NCI-H2029 treated with DMSO at 0.1 percent for 48 hours (cell line): ENCODE measurements around the gene GPATCH2L.
A peak's percentile ranks its signal among the peaks of the same experiment; 100 is the strongest.

ENCODE experiments used
- DNase-seq: peaks from one replicate; lab custom pipeline; 2025; lab: John Stamatoyannopoulos, UW

GPATCH2L gene

DNA sequence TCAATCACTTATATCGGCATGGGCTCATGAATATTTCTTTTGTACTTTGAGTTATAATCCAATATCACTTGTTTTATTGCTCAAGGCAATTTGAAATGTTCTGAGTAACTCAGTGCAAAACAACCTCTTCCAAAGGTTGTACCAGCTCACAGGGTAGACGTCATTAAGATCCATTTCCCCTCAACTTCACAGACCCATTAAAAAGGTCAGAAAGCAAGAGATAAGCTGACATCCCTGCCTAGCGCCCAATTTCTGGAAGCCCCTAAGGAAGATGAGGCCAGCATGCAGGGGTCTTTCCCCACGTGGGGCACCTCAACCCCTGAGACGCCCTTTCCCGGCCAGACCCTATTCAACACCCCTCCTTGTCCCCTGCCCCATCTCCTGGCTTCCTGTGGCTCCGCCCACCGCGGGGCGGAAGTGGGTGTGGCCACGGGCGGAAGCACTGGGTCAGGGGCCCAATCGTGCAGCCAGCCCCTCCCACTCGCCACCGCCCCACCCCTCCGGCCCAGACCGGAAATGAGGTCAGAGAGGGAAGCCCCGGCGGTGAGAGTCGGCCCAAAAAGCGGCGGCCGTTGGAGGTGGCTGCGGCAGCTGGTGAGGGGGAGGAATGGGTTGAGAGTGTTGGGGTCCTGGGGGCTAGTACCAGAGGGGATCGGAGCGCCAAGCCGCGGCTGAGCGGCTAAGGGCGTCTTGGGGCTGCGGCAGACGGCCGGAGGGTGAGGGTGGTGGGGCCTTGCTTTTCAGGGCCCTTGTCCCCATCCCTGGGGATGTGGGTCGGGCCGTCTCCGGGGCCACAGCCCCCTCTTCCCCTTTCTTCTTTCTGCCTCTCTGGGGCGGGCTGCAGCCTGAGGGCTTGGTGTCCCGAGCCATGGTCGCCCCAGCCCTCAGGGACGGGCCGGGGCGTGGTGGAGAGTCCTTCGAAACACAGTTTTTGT is at the start of gene GPATCH2L:
Gene GPATCH2L, plus strand, starts transcription at position 525 of the 935 bp plus-strand sequence. CDS start 2,442 bp downstream, outside the sequence.
- DNase-seq = peak; percentile 28

DNA sequence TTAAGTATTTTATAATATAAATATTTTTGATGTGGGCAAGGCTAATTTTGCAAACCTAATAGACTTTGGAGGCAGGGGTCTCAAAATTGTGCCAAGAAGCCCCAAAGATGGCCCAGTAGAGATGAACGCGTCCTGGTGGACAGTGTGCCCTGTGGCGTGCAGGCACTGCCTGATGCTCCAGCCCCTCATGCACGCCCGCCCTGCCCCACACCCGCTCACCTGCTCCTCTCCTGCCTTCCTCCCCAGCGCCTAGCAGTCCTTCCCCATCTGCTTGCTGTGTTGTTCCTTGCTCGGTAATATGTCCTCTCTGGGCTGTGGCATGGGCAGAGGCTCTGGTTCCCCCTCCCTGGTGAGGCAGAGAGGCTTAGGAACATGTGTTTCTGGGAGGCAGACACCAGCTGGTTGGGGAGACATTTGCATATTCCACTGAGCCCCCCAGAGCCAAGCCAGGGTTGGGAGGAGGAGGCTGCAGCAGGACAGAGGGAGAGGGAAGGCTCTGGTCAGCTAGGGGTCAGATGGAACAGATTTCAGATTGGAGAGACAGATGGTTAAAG is 46.8 kb upstream of the GPATCH2L start:
- no peak for DNase-seq

DNA sequence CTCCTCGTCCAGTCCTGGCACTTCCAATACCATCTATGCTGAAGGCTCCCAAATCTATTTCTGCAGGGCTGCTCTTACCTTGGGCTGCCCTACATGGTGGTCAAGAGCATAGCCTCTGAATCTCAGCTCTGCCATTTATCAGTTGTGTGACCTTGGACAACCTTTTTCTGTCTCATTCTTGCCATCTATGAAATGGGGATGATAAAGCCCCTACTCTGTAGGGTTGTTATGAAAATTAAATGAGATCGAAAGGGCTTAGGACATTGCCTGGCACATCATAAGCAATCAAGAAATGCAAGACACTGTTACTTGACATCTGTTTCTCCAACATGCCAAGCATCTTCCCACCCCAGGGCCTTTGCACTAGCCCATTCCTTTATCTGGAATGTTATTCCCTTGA is 45.5 kb upstream of the GPATCH2L start:
- DNase-seq = no peak

DNA sequence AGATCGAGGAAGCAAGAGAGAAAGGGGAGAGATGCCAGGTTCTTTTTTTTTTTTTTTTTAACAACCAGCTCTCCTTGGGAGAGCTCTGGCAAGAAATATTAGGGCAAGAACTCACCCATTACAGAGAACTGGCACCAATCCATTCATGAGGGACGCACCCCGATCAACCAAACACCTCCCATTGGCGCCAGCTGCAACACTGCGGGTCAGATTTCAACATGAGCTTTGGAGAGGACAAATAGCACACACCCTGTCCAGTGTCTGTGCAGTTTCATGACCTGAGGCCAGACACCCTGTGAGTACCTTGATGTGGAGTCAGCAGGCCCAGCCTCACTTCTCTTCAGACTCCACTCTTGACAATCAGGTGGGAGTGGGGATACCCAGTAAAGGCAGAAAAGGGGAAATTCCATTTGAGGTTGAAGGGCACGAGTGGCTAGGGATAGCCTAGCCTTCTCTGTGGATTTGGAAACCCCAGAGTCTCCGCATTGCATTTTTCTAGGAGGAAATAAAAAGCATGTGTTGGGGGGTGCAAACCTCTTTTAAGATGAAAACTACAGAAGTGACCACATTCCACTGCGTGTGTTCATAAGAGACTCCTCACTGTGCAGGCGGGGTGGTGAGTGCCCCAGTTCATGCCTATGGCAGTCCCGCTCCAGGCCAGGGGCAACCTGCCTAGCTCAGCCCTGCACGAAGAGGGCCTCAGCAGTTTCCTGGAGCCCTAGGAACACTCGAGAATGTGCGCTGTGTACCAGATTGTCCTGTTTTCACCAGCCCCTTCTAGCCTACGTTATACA is 42.4 kb upstream of the GPATCH2L start:
- no peak for DNase-seq

DNA sequence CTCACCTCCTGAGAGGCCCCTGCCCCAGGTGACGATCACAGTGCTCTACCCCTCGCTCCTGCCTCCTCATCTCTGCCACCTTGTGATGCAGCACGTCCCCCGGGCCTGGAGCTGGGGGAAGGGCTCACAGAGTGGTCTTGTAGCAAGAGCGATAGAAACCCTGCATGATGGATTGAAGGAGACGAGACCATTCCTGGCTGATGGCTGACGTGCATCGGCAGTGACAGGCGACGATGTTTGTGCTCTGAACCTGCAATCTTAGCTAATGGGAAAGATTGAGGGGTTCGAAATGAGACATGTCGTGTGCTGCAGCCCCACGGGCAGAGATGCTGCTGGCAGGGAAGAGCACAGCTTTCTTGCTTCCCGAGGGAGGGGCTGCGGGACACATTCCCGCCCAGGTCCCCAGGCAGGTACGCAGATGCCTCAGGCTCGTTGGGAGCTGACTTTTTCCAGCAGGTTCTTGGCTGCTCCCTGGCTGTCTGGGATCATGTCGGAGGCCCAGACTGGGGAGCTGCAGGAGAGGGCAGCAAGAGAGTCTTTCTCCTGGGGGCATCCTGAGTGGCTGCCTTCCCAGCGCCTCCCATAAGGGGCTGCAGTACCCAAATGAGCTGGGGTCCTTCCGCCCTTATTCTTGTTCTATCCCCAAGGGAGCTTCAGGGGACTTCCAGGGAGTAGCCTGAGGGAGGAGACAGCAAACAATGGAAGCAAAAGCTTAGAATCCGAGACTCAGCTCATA is 38.7 kb upstream of the GPATCH2L start:
- DNase-seq = no peak

DNA sequence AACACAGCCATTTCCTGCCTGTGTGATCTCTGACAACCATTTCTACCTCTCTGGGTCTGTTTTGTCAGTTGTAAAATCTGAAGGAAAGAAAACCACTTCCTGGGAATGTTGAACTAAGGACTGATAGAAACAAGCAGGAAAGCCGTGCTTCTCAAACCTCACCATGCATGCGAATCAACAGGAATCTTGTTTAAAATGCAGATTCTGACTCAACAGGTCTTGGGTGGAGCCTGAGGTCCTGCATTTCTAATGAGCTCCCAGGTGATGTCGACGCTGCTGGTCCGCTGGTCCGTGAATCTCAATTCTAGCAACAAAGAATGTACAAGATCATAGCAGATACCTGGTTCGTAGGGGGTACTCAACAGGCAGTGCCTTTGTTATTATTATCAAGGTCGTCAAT is 38.0 kb upstream of the GPATCH2L start:
- DNase-seq = no peak

DNA sequence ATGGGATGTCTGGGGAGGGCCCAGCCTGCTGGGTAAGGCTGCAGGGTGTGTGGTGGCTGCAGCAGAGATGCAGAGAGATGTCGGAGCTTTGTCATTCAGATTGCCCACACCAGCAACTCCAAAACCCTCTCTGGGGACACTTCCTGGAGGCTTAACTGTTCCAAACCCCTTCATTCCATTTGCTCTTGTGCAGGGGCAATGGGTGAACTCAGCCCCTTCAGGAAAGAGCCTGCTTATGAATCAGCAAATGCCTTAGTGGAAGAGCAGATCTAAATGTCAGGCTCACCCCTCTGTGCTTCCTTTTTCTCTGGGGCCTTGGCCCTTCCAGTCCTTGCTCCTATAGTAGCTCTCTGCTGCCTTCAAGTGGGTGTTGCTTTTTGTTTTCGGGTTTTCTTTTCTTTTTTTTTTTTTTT is 36.7 kb upstream of the GPATCH2L start:
- no peak for DNase-seq

DNA sequence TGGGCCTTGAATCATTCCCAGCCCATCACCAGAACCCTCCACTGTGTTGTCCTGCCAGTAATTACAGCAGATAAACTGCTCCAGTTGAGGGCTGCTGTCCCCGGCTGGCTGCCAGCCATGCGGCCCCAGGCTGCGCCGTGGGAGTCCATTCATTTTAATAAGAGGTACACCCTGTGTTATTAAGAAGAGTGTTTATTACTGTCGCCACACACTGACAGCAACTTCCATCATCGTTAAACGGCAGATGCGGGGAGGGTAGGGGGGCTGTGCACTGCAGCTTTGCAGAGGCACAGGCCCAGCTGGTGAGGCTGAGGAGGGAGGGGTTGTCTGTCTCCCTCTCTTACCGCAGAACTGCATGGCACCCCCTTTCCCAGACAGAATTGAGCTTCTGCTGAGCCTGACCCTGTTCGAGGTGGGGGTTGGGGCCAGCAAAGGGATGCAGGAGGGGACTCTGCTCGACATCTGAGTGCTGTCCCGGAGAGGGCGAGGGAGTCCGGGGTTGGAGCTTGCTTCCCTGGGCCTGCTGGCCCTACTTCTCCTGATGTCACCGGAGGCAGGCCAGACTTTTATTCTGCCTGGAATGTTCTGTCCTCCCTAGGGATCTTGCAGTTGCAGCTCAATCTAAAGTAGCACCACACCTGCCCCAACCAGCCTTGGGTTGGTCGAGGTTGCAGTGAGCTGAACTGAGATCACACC is 33.8 kb upstream of the GPATCH2L start:
- no peak for DNase-seq

DNA sequence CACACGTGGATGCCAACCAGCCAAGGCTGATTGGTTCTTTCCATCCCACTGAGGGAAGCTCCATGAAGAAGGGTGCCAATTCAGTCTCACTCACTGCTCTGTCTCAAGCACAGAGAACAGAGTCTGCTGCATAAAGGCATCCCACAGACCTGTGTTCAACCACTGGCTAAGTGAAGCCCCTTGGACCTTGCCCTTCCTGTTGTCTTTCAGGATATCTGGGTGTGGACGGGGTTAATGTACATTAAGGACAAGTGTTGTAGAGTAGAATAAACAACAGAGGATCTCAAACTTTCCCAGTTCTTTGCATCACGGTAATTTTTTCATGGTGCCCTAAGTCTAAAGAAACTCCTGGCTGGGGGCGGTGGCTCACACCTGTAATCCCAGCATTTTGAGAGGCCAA is 33.1 kb upstream of the GPATCH2L start:
- no peak for DNase-seq

DNA sequence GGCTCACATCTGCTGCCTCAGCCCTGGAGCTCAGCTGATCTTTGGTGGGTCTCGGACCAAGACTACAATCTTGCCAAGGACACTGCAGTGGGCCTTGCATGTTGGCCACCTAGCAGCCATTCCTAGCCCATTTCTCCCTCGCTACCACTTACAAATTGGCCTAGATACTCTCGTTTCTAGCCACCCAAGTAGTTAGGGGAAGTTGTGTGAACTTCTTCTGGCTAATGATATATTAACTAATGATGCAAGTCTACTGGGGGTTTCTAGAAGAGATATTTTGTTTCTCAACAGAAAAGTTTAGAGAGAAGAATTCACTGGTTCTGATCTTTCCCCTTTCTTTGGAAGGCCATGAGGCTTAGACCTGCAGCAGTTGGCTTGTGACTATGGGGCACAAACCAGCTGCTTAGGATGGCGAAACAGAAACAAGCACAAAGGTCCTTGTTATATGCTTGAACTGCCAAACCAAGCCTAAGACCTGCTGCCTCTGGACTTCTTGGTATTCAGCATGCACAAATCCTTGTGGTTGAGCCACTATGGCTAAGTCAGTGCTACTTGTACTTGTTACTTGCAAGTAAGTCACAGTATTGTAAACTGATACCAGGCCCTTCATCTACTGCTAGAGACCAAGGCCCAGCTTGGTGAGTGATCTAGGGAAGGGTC is 30.5 kb upstream of the GPATCH2L start:
- DNase-seq = no peak

DNA sequence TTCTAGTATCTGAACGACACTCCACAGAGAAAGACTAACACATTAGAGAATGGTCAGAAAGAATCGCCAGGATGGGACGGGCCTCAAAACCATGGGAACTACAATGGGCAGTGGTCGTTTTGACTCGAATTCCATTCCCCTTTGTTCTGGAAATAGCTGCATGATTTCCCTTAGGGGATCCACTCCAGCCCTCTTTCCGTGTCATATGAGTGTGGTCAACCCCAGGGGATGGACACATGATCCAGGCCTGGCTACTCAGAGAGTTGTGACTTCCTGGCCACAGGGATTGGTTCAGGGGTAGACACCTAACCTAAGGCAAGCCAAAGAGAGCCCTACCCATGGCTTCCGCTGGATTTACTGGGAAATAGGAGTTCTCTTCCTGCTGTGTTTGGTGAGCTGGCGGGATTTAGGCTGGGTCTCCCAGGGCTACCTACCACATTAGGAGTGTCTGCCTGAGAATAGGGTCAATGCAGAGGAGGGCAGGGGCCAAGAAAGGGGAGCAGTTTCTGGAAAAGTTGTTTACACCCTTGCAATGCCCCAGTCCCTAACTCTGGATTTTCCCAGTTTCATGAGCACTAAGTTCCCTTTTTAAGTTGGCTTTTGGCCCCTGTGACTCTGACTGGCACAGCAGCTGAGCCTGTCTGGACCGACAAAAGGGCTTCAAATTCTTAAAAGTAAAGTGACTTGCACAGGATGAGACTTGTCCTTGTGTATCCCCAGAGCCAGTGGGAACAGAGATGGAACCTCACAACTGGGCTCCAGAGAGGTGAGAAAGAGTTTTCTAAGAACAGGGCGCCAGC is 28.1 kb upstream of the GPATCH2L start:
- DNase-seq = no peak

DNA sequence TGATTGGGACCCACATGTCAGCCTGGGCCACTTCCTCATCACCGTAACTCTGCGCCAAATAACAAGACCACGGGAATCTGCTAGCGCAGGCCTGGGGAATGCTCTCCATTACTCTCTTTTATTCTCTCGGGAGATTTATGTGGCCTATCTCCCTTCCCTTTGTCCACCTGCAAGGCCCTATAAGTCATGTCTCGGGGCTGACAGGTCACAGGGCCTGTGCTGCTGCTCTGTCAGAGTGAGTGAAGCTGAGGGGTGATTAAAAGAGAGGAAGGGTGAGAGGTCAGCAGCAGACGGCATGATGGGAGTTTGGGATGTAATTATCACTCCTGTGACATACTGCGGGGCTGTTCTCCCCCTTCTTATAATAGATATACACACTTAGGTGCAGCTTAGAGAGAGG is 26.2 kb upstream of the GPATCH2L start:
- DNase-seq = no peak

DNA sequence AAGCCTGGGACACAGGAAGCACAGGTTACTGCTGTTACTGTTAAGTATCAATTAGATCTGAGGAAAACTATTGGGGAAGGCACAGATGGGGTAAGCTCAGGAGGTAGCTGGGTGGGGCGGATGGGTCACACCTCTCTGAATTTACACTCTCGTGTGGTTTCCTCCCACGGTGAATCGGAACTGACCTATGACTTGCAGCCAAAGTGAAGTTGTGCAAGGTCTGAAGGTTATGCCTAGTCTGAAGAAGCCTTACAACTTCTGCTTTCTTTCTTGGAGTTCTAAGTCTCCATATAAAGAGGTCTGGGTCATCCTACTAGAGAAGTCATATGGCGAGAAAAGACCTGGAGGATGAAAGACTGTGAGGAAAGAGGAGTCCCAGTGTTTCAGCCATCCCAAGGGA is 25.6 kb upstream of the GPATCH2L start:
- DNase-seq = no peak

DNA sequence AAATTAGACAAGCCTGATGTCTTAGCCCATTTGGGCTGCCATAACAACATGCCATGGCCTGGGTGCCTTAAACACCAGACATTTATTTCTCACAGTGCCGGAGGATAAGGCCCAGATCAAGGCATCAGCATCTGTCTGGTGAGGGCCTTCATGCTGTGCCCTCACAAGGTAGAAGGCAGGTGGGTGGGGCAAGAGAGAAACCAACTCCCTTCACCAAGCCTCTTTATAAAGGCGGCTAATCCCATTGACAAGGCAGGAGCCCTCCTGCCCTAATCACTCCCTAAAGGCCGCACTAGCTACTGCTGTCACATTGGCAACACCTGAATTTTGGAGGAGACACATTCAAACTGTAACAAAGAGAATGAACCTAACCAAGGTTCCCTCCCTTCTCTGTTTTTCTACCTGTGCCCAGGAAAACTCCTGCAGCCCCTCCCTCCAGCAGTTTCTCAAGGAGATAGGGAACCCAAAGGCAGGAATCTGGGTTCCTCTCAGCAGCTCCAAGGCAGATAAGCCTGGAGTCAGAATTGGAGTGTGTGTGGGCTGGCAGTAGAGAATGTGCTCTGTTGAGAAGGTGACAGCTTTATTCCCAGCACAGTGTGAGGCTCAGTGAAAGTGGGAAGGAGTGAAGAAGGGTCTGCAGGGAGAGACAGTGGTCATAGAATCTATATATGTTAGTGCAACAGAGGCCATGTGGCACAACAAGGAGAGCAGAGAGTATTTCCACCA is 21.7 kb upstream of the GPATCH2L start:
- no peak for DNase-seq

DNA sequence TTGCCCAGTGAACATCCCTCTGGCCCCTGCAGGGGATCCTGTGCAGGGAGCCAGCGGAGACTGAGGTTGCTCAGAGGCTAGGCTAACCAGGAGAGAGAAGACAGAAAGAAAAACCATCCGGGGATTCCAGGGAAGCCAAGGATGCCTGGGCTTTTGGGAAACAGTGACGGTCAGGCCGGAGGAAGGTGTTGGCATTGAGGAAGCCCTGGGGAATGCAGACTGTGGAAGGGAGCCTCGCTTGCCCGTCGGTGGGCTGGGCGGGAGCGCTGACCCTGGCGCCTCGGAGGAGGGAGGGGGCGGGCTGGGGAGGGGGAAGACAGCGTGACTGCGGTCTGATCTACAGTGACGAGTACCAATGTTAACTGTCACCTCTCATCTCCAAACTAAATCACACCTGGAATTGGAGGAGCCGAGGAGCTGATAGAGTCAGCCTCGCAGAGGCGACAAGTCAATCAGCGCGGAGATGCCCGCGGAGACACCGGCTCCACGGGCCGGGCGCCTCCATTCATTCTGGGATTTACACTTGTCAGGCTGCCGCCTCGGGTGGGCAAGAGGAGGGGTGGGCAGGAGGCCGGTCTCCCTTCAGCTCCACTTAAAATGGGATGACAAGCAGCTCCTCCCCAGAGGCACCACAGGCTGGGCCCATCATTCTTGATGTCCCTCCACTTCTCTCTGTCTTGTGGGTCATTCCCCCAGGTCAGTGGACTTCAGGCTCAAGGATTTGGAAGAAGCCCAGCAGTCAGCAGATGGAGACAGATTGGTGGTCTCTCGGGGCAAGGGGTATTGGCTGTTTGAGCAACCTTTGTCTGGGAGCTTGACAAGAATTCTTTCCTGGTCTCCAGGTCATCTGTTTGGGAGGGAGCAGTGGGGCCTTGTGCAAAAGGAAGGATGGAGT is 20.4 kb upstream of the GPATCH2L start:
- no peak for DNase-seq

DNA sequence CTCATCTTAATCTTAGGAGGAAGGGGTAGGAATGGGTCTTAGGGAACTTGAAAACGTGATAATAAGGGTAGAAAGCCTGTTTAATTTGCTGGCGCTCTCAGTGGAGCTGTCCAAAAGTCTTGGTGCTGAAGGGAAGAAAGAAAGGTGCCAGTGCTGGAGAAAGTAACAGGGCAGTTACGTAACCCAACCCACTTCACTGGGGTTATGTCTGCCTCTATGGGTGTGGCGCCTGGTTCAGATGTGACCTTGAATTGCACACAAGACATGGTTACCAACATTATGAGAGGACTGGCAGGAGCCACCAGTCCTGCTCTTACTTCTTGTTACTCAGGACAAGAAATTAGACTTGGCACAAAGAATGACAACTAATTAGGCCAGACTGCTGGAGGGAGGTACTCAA is 18.6 kb upstream of the GPATCH2L start:
- no peak for DNase-seq

DNA sequence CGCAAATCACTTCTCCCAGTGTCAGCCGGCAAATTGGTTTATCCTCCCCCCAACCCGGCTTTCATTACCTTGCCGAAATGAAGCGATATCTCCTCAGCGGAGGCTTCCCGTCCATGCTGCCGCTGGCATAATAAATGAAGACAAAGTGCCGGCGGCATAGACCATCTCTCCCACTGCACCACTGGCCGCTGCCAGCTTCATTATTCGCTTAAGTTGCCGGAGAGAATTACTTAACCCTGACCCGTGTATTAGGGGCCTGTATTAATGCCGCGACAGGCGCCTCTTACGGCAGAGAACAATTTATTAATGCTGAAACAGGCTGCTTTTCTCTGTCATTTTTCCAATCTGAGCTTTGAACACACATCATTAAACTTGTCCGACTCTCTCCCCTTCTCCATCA is 17.5 kb upstream of the GPATCH2L start:
- no peak for DNase-seq

DNA sequence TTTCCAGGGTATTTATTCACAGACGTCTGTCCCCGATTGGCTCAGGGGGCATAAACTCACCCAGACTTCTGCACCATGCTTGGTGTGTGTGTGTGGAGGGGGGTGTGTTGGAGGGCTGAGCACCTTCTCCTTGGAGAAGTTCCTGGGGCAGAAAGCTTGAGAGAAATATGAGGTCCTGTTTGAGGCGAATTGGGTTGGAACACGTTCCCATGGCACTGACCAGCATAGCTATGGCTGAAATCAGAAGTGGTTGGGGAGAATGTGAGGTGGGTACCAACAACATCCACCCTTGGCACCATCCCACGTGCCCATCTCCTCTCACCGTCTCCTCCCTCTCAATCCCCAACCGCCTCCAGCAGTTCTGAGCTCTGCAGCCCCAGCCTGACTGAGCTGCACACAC is 16.0 kb upstream of the GPATCH2L start:
- no peak for DNase-seq
